K562 treated with DMSO at 1 percent for 4 hours (cell line): ENCODE results near the gene TTC9C. TPM values are rescaled to one million over a fixed set of nuclear protein-coding genes. Genes with fewer than 3 reads are reported as not detected.

Experiments used
- total RNA-seq: library from RNA; unstranded; fragments of 300-600 nt; gene quantifications from 2 replicates; pipeline ENCODE4 v1.2.3, GENCODE V29; 2022; ENCODE audit not compliant: insufficient read depth

TTC9C gene, protein sequence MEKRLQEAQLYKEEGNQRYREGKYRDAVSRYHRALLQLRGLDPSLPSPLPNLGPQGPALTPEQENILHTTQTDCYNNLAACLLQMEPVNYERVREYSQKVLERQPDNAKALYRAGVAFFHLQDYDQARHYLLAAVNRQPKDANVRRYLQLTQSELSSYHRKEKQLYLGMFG
- total RNA-seq, result 35.6 and 36.5 TPM in 2 replicates

DNA sequence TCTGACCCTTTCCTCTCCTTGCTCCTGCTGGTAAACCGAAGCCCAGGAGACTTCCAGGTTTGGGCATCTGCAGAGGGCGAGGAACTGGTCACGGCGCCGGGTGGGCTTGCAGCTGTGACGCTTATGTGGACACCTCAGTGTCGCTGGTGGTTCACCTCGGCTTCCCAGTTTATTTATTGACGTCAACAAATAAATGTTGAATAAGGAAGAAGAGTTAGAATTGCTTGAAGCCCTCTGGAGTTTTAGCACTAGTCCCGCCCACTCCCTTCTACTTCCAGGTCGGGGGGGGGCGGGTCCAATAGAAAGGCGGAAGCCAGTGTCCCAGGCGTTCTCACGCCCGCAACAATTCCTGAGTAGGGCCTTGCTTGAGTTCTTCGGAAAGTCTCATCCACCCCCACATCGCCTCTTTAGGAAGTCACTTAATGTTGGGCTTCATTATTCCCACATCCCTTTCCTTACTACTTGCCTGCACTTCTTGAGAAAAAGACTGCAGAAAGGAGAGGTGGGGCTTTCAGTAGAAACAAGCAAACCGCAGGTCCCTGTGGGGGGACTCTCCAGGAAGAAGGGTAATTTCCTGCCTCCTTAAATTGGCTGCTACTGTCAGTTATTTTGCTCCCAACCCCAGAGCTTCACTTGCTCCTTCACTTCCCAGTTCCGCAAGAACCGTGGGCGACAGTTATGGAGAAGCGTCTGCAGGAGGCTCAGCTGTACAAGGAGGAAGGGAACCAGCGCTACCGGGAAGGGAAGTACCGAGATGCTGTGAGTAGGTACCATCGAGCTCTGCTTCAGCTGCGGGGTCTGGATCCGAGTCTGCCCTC is at the start of gene TTC9C:
TSS of gene TTC9C (plus strand) at position 316 of the 818 bp plus-strand sequence. CDS start at position 679, 363 bp downstream.

DNA sequence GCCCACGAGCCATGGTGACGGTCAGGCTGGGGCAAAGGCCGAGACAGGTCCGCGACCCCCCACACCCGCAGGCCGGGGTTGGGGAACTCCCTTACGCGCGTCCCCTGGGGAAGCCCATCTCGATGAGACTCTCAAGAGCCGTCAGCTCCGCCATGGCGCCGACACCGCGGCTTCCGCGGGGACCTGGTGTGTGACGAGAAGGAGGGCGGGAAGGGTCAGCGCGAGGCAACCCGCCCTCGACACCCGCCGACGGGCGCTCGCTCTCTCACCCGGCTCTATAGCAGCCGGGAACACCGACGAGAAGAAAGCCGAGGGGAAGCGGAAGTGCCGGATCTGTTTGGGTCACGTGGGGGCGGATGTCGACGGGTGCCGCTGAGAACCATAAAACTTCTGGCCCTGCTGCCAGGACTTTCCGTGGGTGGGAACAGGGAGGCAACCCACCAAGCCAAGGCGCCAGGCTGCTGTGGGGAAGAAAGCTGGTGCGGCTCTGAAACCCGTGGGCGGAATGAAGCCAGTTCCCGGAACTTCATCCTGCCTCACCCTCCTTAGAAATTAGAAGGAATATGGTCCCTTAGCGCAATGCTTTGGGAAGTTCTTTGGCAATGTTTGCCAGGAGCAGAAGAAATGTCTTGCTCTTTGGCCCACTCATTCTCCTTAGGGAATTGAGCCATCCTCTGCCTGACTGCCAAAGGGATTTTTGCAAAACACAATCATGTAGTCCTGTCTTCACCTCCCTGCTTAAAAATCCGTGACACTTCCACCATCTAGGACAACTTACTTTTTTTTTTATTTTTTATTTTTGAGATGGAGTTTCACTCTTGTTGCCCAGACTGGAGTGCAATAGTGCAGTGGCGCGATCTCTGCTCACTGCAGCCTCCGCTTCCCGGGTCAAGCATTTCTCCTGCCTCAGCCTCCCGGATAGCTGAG is 49.3 kb upstream of the TTC9C start, which contains the start of gene UBXN1:
TSS of gene UBXN1 (minus strand) at position 304 of the 927 bp plus-strand sequence. CDS start at position 154, 150 bp downstream.

DNA sequence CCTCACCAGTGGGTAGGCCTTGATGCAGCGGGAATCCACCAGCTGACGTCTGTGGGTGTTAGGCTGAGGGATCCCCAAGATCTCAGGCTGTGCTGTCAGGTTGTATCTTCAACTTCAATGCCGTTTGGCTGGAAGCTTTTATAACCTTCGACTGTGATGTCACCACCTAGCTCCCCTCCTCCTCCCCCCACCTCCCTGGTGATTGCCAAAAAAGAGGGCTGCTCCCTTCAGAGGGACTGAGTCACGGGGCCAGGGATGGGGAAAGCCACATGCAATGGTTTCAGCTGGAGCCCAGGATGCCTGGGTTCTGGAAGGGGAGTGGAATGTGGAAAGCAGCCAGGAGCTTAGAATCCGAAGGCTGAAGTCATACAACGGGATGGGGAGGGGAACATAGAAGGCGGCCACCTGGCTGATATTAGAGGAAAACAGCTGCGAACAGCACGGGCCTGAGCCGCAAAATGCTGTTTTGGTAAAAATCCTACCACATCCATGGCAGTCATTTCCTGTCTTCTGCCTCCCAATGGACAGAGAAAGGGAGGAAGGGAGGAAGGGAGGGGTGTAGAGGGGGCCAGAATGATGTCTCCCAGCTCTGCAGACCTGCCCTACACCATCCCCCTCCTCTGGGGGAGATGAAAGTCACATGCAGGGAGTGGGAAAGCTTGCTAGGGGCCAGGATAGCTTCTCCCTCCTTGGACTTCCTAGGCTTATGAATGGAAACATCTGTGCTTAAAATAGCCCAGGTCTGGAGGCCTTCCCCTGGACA is 38.7 kb upstream of the TTC9C start, which contains the start of gene LRRN4CL:
TSS of gene LRRN4CL (minus strand) at position 110 of the 763 bp plus-strand sequence. CDS start 1,022 bp downstream, outside the sequence.

DNA sequence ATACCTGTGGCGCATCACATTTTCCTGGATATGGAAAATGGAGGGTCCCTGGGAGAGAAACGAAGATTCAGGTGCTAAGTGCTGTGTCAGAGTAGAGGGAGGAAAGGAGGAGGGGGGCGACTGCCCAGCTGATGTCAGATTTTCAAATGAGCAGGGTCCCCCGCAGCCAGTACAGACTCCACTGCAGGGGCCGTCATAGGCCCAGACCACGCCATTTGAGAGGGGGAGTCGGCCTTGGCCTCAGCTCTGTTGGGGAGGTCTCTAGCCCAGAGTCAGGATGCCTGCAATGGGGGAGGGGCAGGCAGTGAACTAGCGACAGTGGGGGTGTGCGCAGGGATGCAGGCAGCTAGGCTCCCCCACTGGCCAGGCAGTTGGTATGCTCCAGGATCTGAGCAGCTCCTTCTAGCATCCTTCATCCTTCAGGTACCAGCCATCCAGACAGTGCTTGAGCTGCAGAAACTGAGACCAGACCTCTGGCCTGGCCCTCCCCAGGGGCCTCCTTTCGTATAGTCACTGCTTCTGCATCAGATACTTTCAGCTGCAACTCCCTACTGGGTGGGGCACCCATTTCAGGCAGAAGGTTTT is 20.9 kb upstream of the TTC9C start, which contains the start of the genes BSCL2 and GNG3:
TSS of gene BSCL2 (minus strand) at position 148 of the 585 bp plus-strand sequence. CDS start 229 bp downstream, outside the sequence.
TSS of gene GNG3 (plus strand) at position 400 of the 585 bp plus-strand sequence. CDS start 620 bp downstream, outside the sequence.

DNA sequence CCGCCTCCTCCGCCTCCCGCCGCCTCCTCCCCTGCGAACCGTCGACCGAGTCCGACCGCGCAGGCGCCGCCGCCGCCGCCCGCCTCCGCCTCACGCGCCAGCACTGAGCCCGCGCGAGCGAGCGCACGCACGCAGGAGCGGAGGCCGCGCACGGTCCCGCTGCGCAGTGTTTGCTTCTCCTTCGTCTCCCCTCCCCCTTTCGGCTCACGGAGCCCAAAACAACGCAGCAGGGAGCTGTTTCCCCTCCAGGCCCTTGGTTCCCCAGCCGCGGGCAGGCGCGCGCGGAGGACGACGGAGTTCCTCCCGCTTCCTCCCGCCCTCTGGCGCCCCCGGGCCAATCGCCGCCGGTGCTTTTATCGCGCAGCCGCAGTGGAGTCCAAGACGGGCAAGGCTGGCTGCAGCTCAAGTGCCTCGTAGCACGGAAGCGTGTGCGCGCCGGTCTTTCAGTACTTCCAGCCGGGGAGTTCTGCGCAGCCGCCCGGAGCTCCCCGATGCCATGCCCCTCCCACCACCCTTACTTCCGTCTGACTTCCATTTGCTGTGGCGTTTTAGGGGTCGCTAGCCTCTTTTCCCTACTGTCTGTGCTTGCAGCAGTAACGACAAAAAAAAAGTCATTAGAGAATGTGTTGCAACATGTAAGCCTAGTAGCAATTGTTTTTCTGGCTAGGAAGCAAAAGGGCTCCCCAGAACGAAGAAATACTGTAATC is 968 bp upstream of the TTC9C start, which contains the start of gene HNRNPUL2:
TSS of gene HNRNPUL2 (minus strand) at position 293 of the 707 bp plus-strand sequence. CDS start 301 bp downstream, outside the sequence.

DNA sequence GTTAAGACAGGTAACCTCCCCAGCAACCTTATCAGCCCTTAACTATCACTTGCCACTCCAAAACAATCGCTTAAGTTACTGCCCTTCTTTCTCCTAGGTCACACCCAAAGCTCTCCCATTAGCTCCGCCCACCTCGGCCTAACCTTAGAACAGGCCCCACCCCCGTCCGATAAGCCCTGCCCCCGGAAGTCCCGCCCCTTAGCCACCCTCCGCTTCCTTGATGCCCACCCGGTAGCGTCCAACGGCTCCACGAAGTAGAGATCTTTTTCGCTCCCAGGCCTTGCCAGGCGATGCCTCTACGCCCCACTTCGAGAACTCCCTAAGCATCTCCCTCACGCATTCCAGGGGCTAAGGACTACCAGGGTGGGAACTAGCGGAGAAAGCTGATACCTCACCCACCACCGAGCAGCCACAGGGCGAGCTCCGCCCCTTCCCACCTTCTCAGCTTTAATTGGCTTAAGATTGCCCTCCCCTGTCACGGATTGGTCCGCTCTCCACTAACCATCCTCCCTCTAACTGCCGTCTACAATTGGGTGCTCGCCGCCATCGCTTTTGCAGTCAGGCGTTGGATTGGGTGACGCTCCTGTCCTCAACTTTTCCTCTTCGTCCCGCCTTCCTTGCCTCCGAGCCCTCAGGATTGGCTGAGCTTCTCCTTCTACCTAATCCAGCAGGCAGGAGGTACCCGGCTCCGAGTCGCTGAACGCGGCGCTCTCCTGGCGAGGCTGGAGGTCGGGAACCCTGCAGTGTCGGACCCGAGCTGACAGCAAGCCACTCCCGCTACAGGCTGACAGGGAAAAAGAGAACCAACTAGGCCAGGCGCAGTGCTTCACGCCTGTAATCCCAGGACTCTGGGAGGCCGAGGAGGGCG is 25.7 kb downstream of the TTC9C start, which contains the start of gene ZBTB3:
TSS of gene ZBTB3 (minus strand) at position 425 of the 868 bp plus-strand sequence. CDS start 496 bp downstream, outside the sequence.

DNA sequence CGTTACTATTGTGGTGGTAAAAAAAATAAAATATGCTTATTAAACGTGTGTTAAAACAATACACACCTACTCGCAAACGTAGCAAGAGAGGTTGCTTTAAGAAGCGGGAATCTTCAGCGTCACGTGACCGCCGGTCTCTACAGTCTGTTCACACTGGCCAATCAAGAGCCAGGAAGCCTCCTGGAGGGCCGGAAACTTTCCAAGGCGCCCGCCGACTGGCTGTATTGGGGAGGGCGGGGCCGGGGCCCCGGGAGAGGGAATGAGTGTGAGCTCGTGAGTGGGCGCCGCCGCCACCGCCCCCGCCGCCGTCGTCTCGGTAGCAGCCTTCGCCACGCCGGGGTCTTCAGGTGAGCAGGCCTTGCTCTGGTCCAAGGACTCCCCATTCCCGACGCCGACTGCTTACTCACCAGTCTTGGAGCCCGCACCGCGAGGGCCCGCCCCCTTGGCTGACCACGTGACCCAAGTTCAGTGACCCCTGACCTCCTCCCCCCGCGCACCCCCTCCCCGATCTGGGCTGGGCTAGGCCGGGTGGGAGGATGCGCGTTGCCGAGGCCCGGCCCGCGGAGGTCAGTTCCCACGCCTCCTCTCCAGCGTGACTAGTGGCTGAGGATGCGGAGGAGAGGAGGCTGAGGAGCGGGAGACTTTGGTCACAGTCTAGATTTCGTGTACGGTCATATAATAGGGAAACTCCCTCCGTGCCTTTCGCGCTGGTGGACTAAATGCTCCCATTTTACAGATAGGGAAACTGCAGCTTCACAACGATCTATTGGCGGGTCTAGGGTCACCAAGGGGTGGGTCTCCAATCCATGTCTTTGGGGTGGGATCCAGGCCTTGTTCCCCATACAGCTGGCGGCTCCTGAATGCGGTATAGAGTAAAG is 43.1 kb downstream of the TTC9C start, which contains the start of gene TAF6L:
TSS of gene TAF6L (plus strand) at position 253 of the 878 bp plus-strand sequence. CDS start 4,388 bp downstream, outside the sequence.

DNA sequence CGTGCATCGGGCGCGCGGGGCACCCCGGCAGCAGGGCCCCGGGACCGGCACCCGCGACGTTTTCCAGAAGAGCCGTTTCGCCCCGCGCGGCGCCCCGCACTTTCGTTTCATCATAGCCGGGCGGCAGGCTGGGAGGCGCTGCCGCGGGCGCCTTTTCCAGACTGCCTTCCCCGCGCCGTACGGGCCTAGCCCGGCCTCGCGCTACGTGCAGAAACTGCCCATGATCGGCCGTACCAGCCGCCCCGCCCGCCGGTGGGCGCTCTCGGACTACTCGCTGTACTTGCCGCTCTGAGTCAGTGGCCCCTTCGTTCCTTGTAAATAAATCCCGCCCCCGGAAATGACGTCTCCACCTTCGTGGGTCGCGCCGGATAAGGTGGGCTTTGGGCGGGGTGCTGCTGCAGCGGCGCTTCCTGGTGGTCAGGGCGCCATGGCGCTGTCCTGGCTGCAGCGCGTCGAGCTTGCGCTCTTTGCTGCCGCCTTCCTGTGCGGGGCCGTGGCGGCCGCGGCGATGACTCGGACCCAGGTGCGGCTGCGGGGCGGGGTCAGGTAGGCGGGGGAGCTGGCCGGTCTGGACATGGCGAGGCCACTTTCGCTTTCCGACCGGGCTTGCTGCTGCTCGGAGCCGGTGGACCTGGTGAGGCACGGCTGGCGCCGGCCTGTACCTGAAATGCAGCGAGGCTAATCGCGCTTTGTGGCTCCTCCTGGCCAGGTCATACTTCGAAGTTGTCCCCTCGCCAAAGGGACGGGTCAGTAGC is 58.9 kb downstream of the TTC9C start, which contains the start of gene TMEM179B:
TSS of gene TMEM179B (plus strand) at position 398 of the 755 bp plus-strand sequence. CDS start at position 428, 30 bp downstream.

Other genes starting within 250 kb of the TTC9C start
- gene AHNAK, start 181.7 kb upstream of the TTC9C start, total RNA-seq, result 34.9 and 54.7 TPM in 2 replicates
- 4,119 and 4,134 TPM in 2 replicates for gene EEF1G, start 154.6 kb upstream of the TTC9C start, total RNA-seq
- 15.8 and 16.5 TPM in 2 replicates for gene TUT1, start 137.0 kb upstream of the TTC9C start, total RNA-seq
- 79.1 and 104 TPM in 2 replicates for gene MTA2, start 126.6 kb upstream of the TTC9C start, total RNA-seq
- 39.0 and 40.6 TPM in 2 replicates for gene EML3, start 115.7 kb upstream of the TTC9C start, total RNA-seq
- 0.71 and 2.2 TPM in 2 replicates for gene ROM1, start 115.2 kb upstream of the TTC9C start, total RNA-seq
- 80.5 and 90.3 TPM in 2 replicates for gene B3GAT3, start 106.5 kb upstream of the TTC9C start, total RNA-seq
- 276 and 311 TPM in 2 replicates for gene GANAB, start 81.9 kb upstream of the TTC9C start, total RNA-seq
- gene INTS5, start 75.2 kb upstream of the TTC9C start, total RNA-seq, result 20.2 and 24.0 TPM in 2 replicates
- gene C11orf98, start 63.3 kb upstream of the TTC9C start, total RNA-seq, result 105 and 114 TPM in 2 replicates
- 12.7 and 27.2 TPM in 2 replicates for gene CSKMT, start 63.2 kb upstream of the TTC9C start, total RNA-seq
- 12.2 and 17.2 TPM in 2 replicates for gene UQCC3, start 56.8 kb upstream of the TTC9C start, total RNA-seq
- gene LBHD1, start 56.2 kb upstream of the TTC9C start, total RNA-seq, result 4.8 and 5.5 TPM in 2 replicates
- gene UBXN1, start 49.4 kb upstream of the TTC9C start, total RNA-seq, result 282 and 316 TPM in 2 replicates
- 0.48 and 1.6 TPM in 2 replicates for gene LRRN4CL, start 39.0 kb upstream of the TTC9C start, total RNA-seq
- 43.9 and 45.1 TPM in 2 replicates for gene BSCL2, start 21.1 kb upstream of the TTC9C start, total RNA-seq
- gene GNG3, start 20.8 kb upstream of the TTC9C start, total RNA-seq, result 2.4 TPM in 1 of 2 replicates, not detected in the other
- gene HNRNPUL2, start 1.0 kb upstream of the TTC9C start, total RNA-seq, result 26.6 and 32.3 TPM in 2 replicates
- 1.4 and 6.0 TPM in 2 replicates for gene ZBTB3, start 25.7 kb downstream of the TTC9C start, total RNA-seq
- 138 and 166 TPM in 2 replicates for gene POLR2G, start 33.1 kb downstream of the TTC9C start, total RNA-seq
- gene TAF6L, start 42.9 kb downstream of the TTC9C start, total RNA-seq, result 23.2 and 49.9 TPM in 2 replicates
- gene TMEM179B, start 58.9 kb downstream of the TTC9C start, total RNA-seq, result 36.4 and 44.9 TPM in 2 replicates
- 15.3 and 18.4 TPM in 2 replicates for gene TMEM223, start 63.5 kb downstream of the TTC9C start, total RNA-seq
- gene NXF1, start 77.0 kb downstream of the TTC9C start, total RNA-seq, result 76.4 and 111 TPM in 2 replicates
- gene STX5, start 103.6 kb downstream of the TTC9C start, total RNA-seq, result 63.1 and 77.8 TPM in 2 replicates
- not detected in 2 replicates for gene TEX54, start 104.4 kb downstream of the TTC9C start, total RNA-seq
- gene WDR74, start 111.1 kb downstream of the TTC9C start, total RNA-seq, result 48.1 and 51.9 TPM in 2 replicates
- 397 and 441 TPM in 2 replicates for gene SLC3A2, start 152.4 kb downstream of the TTC9C start, total RNA-seq
- not detected in 2 replicates for gene CHRM1, start 192.9 kb downstream of the TTC9C start, total RNA-seq